K562 (cell line): ENCODE data around the gene CNNM2. TPM values are rescaled to one million over a fixed set of nuclear protein-coding genes. Genes with fewer than 3 reads are reported as not detected.

Experiments used
- ATAC-seq: fragments of 200-7000 bp; cut with Tn5 transposase; 3 replicates; pipeline ENCODE4 v1.9.1; 2020; ENCODE audit warnings: moderate library complexity
- BruUV-seq: library from RNA; stranded (reverse); fragments of 400-500 nt; replicated peaks from 2 replicates; lab custom pipeline; 2021; lab: Mats Ljungman, UMichigan
- CTCF ChIA-PET: fragments of 300-600 bp; formaldehyde crosslinking; extraction: SDS; loops from one replicate; lab custom pipeline; 2021; ENCODE audit warnings: low intra/inter-chr PET ratio; lab: Yijun Ruan, JAX
- POLR2A ChIA-PET: fragments of 300-600, 350-650 bp; sonication (Branson Sonifier 250); formaldehyde crosslinking; extraction: SDS; loops from one replicate; lab custom pipeline; 2021; ENCODE audit warnings: antibody characterized with exemption, inconsistent platforms; lab: Yijun Ruan, JAX
- DNase-seq, 4 experiments: peaks; one replicate each; pipeline versions ENCODE4 v3.0.0 to v3.0.0-alpha.2; 2011 to 2018; ENCODE audit warnings: low spot score in 3 of 4, mixed read lengths in 3 of 4; ENCODE audit errors: extremely low read depth in 1 of 4
- FAIRE-seq: peaks from 2 replicates; lab custom pipeline; 2011; peaks lifted over from hg19 to GRCh38; lab: Jason Lieb, UNC
- H2AFZ ChIP-seq: 2 replicates; pipeline ENCODE4 v1.6.0; 2011; ENCODE audit warnings: low read depth, low read length, control low read depth, inconsistent platforms
- H3K27ac ChIP-seq: fragments of 200-600 bp; 3 replicates; pipeline ENCODE4 v1.8.0; 2011; ENCODE audit warnings: low read depth, mild to moderate bottlenecking, control low read depth, inconsistent platforms, low read length, moderate library complexity, mixed read lengths; ENCODE audit errors: extremely low read depth
- H3K27me3 ChIP-seq, 2 experiments: fragments of 300-600 bp in 1 of 2; 2 replicates in 1 of 2; 3 replicates in 1 of 2; pipeline versions ENCODE4 v1.6.0 to v1.8.0; 2011; ENCODE audit warnings: inconsistent platforms in 2 of 2, low read length in 2 of 2, mild to moderate bottlenecking in 1 of 2, mixed read lengths in 1 of 2, moderate library complexity in 1 of 2; ENCODE audit not compliant: control insufficient read depth in 2 of 2, insufficient read depth in 2 of 2
- H3K36me3 ChIP-seq: fragments of 300-600 bp; 3 replicates; pipeline ENCODE4 v1.8.0; 2011; ENCODE audit warnings: mild to moderate bottlenecking, low read length, inconsistent platforms; ENCODE audit not compliant: control insufficient read depth, insufficient read depth
- H3K4me1 ChIP-seq, 2 experiments: fragments of 200-600 bp in 1 of 2; replicated peaks in 1 of 2; 2 replicates in 1 of 2; 3 replicates in 1 of 2; pipeline versions ENCODE4 v1.5.1 to v1.8.0; 2011; ENCODE audit warnings: inconsistent platforms in 2 of 2, low read length in 2 of 2, mild to moderate bottlenecking in 1 of 2, mixed read lengths in 1 of 2, moderate library complexity in 1 of 2; ENCODE audit not compliant: control insufficient read depth in 2 of 2, insufficient read depth in 2 of 2
- H3K4me2 ChIP-seq: 2 replicates; pipeline ENCODE4 v1.6.1; 2011; ENCODE audit warnings: low read length, control low read depth, inconsistent platforms, mixed read lengths; ENCODE audit not compliant: insufficient read depth
- H3K4me3 ChIP-seq: fragments of 200-600 bp; sonication (generic), shearing (Covaris generic); 2 replicates; pipeline ENCODE4 v1.5.1; 2016; ENCODE audit warnings: control low read depth, inconsistent platforms
- H3K79me2 ChIP-seq: fragments of 200-600 bp; 3 replicates; pipeline ENCODE4 v1.8.0; 2011; ENCODE audit warnings: low read length, inconsistent platforms; ENCODE audit not compliant: control insufficient read depth, insufficient read depth
- H3K9ac ChIP-seq, 2 experiments: 2 replicates each; pipeline versions ENCODE4 v1.6.0 to v1.6.1; 2011; ENCODE audit warnings: low read depth in 2 of 2, low read length in 2 of 2, control low read depth in 1 of 2, inconsistent platforms in 1 of 2, mild to moderate bottlenecking in 1 of 2, mixed read lengths in 1 of 2; ENCODE audit not compliant: insufficient read depth in 1 of 2
- H3K9me1 ChIP-seq: one replicate; pipeline ENCODE4 v1.6.0; 2011; ENCODE audit warnings: inconsistent platforms, mild to moderate bottlenecking, low read length, moderate library complexity; ENCODE audit not compliant: control insufficient read depth, insufficient read depth
- H3K9me3 ChIP-seq: replicated peaks from 2 replicates; pipeline ENCODE4 v1.5.1; 2011; ENCODE audit warnings: low read depth, low read length, inconsistent platforms; ENCODE audit not compliant: control insufficient read depth, insufficient read depth
- H4K20me1 ChIP-seq: replicated peaks from 2 replicates; pipeline ENCODE4 v1.6.1; 2011; ENCODE audit warnings: low read length, inconsistent platforms, mixed read lengths; ENCODE audit not compliant: control insufficient read depth, insufficient read depth
- CBX8 ChIP-seq: fragments of 200-600 bp; sonication (generic); IDR thresholded peaks from 2 replicates; pipeline ENCODE4 v1.6.1; 2012; ENCODE audit warnings: borderline replicate concordance, mixed run types, low read depth, mild to moderate bottlenecking, moderate library complexity, mixed read lengths, low read length, control low read depth, inconsistent platforms; ENCODE audit not compliant: poor library complexity, severe bottlenecking; ENCODE audit errors: extremely low read depth
- CHD1 ChIP-seq: fragments of 200-600 bp; sonication (generic); IDR thresholded peaks from one replicate; pipeline ENCODE4 v1.6.1; 2012; ENCODE audit warnings: mild to moderate bottlenecking, moderate library complexity, low read length, inconsistent platforms
- GABPA ChIP-seq: fragments of 200-800 bp; sonication (Bioruptor generic); conservative IDR thresholded peaks from 2 replicates; pipeline ENCODE4 v1.6.1; 2016; ENCODE audit warnings: low read depth, missing genetic modification characterization, missing compliant biosample characterization
- IFI16 ChIP-seq: fragments of 250-450 bp; sonication (Bioruptor Pico); IDR thresholded peaks from 2 replicates; pipeline ENCODE4 v2.1.2; 2022; ENCODE audit warnings: mild to moderate bottlenecking, inconsistent platforms
- KLF10 ChIP-seq: fragments of 250-450 bp; sonication (Bioruptor Pico); IDR thresholded peaks from 2 replicates; pipeline ENCODE4 v1.6.1; 2021; ENCODE audit warnings: matching md5 sums
- MBD2 ChIP-seq: sonication (generic); IDR thresholded peaks from 2 replicates; pipeline ENCODE4 v1.6.1; 2016; ENCODE audit warnings: low read depth, borderline replicate concordance
- MTF1 ChIP-seq: fragments of 250-450 bp; sonication (Bioruptor Pico); IDR thresholded peaks from 2 replicates; pipeline ENCODE4 v1.9.0; 2021; ENCODE audit warnings: moderate library complexity, mild to moderate bottlenecking, inconsistent platforms, borderline replicate concordance
- SREBF2 ChIP-seq: sonication (generic); formaldehyde crosslinking; IDR thresholded peaks from 2 replicates; pipeline ENCODE4 v1.4.0; 2020; ENCODE audit warnings: mild to moderate bottlenecking, missing genetic modification reagents
- TEAD1 ChIP-seq, 2 experiments: fragments of 450-650 bp in 1 of 2; sonication (generic) in 1 of 2; formaldehyde crosslinking; IDR thresholded peaks; 2 replicates each; pipeline versions ENCODE4 v1.4.0 to v1.8.0; 2020 to 2022; ENCODE audit warnings: mild to moderate bottlenecking in 2 of 2, missing genetic modification reagents in 1 of 2
- THAP7 ChIP-seq: fragments of 250-450 bp; sonication (Bioruptor Pico); IDR thresholded peaks from 2 replicates; pipeline ENCODE4 v1.5.0; 2021
- TRIM24 ChIP-seq, 2 experiments: fragments of 450-650 bp; IDR thresholded peaks; 2 replicates each; pipeline ENCODE4 v1.6.1; 2016
- ZNF253 ChIP-seq: fragments of 250-450 bp; sonication (Bioruptor Pico); conservative IDR thresholded peaks from 2 replicates; pipeline ENCODE4 v1.6.1; 2021; ENCODE audit warnings: mild to moderate bottlenecking
- ZNF316 ChIP-seq: fragments of 450-650 bp; IDR thresholded peaks from 2 replicates; pipeline ENCODE4 v1.6.1; 2016
- ZNF764 ChIP-seq: fragments of 250-450 bp; sonication (Bioruptor Pico); IDR thresholded peaks from 2 replicates; pipeline ENCODE4 v1.4.0; 2020; ENCODE audit warnings: low read depth, mild to moderate bottlenecking, moderate library complexity
- WGBS: fragments of 100-300 bp; shearing (Covaris generic); methylation state at CpG from one replicate; pipeline ENCODE4 v1.1.6; 2016; ENCODE audit warnings: low coverage, mixed read lengths; ENCODE audit not compliant: insufficient coverage; ENCODE audit errors: missing lambda C conversion rate; 5-methylcytosine and 5-hydroxymethylcytosine counted together
- in situ Hi-C: fragments of 300-500 bp; cut with MboI; formaldehyde crosslinking; loops from 4 replicates; pipeline ENCODE4 v1.15.0; 2018; ENCODE audit warnings: inconsistent platforms, mixed read lengths
- intact Hi-C: fragments of 100-400 bp; cut with micrococcal nuclease; formaldehyde crosslinking; loops from 2 replicates; pipeline ENCODE4 v1.14.2; 2022
- polyA plus RNA-seq, 8 experiments: library from polyadenylated mRNA; depleted of rRNA in 4 of 8; stranded (reverse) in 5 of 8; unstranded in 3 of 8; fragments of >200 nt; fragmentation: Nextera tagmentation in 2 of 8; fragmentation: Illumina TruSeq in 1 of 8; extraction: Ambion mirVana in 2 of 8; extraction: Trizol in 1 of 8; gene quantifications; 2 replicates each; pipeline versions ENCODE4 v1.2.1 to v1.2.3, GENCODE V29; 2011 to 2014; ENCODE audit warnings: inconsistent platforms in 1 of 8, missing spikeins in 1 of 8
- small RNA-seq: library from RNA; depleted of rRNA; stranded (forward); fragments of <200 nt; gene quantifications from one replicate; pipeline ENCODE3, GENCODE V24; 2014
- total RNA-seq, 7 experiments: library from RNA; depleted of rRNA in 6 of 7; stranded (reverse); fragments of >200 nt in 6 of 7; fragmentation: Illumina TruSeq in 2 of 7; extraction: Trizol in 2 of 7; gene quantifications; 2 replicates each; pipeline versions ENCODE4 v1.2.1 to v1.2.3, GENCODE V29; 2011 to 2021; ENCODE audit warnings: low replicate concordance in 1 of 7

Gene CNNM2
- total and polyA plus RNA-seq, 9 of the 15 experiments (the other 6 are each of a cell fraction or from before 2014, with no cell fraction given), result 0.21 to 5.0 (median 1.3) TPM

DNA sequence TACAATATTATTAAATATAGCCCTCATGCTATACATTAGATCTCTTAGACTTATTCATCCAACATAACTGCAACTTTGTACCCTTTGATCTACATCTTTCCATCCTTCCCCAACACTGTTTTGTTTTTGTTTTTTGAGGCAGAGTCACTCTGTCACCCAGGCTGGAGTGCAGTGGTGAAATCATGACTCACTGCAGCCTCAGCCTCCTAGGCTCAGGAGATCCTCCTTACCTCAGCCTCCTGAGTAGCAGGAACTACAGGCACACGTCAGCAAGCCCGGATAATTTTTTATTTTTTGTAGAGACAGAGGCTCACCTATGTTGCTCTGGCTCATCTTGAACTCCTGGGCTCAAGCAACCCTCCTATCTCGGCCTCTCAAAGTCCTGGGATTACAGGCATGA is 221.7 kb downstream of the CNNM2 start:
- no peak overlapping the region for H3K4me3 ChIP-seq
- H3K4me1 ChIP-seq, result no peaks in the 10 kb centered on the region
- in situ Hi-C loops, result no loop called here
- no peak overlapping the region for H3K27ac ChIP-seq
- no peaks in the 10 kb centered on the region for H3K79me2 ChIP-seq
- no peak overlapping the region for H2AFZ ChIP-seq
- H3K27me3 ChIP-seq, result no peaks in the 10 kb centered on the region
- no peak overlapping the region for H3K9ac ChIP-seq
- TF ChIP-seq SREBF2 (CRISPR knock-in tag) (no peak), ZNF316 (no peak), ZNF253 (CRISPR knock-in tag) (no peak), IFI16 (no peak), MBD2 (no peak), CBX8 (no peak), THAP7 (CRISPR knock-in tag) (no peak), TRIM24 (IDR thresholded peaks at IDR 0.05) (no peak), CHD1 (no peak), TEAD1 (CRISPR knock-in tag; IDR thresholded peaks at IDR 0.05) (no peak), MTF1 (CRISPR knock-in tag) (no peak), GABPA (tag) (no peak), KLF10 (no peak), ZNF764 (CRISPR knock-in tag) (no peak)
- TF ChIP-seq, all 486 proteins: peak for 0
- Histone ChIP-seq H3K36me3 (peaks cover 14% of the 10 kb centered on the region; the same call in 1 of the 3 replicates), H3K9me3 (no peaks in the 10 kb centered on the region), H4K20me1 (no peaks in the 10 kb centered on the region), H3K9me1 (no peaks in the 10 kb centered on the region), H3K4me2 (no peak overlapping the region)
- no peak for ATAC-seq
- FAIRE-seq, result no peak
- intact Hi-C loops, result no loop called here
- no peak for DNase-seq
- no TSS peak for BruUV-seq
- WGBS, result 83% methylated on average over 3 of the region's 3 CpGs
- ChIA-PET POLR2A (no interaction called here), CTCF (no interaction called here)

Small RNA genes lying within 50 kb of the gene (small RNA-seq; reads per million reads assigned to genes)
- gene AS3MT, result not detected
- gene RF00026, result not detected
- not detected for gene RF02271

Other genes with a start within 250 kb of the CNNM2 start
- gene ARL3, start 203.9 kb upstream of the CNNM2 start, total RNA-seq (2014; rRNA removed), result 2.7 and 2.9 TPM in 2 replicates
- 3.5 and 3.8 TPM in 2 replicates for gene ARL3, start 203.9 kb upstream of the CNNM2 start, total RNA-seq (2014; rRNA removed; fragmentation: Illumina TruSeq; extraction: Trizol)
- 2.9 and 3.2 TPM in 2 replicates for gene ARL3, start 203.9 kb upstream of the CNNM2 start, total RNA-seq (2015; rRNA removed; fragmentation: Illumina TruSeq; extraction: Trizol)
- gene ARL3, start 203.9 kb upstream of the CNNM2 start, total RNA-seq (2021), result 4.2 and 4.6 TPM in 2 replicates
- gene ARL3, start 203.9 kb upstream of the CNNM2 start, polyA plus RNA-seq (2011; rRNA removed), result 4.8 and 5.5 TPM in 2 replicates
- 4.2 and 5.5 TPM in 2 replicates for gene ARL3, start 203.9 kb upstream of the CNNM2 start, polyA plus RNA-seq (2014; fragmentation: Illumina TruSeq; extraction: Trizol)
- gene ARL3, start 203.9 kb upstream of the CNNM2 start, polyA plus RNA-seq (2014; fragmentation: Nextera tagmentation; extraction: Ambion mirVana), result 1 to 10 TPM; 8.2 to 8.9 TPM
- 5.1 and 5.2 TPM in 2 replicates for gene ARL3, start 203.9 kb upstream of the CNNM2 start, polyA plus RNA-seq (2014; rRNA removed)
- gene SFXN2, start 203.7 kb upstream of the CNNM2 start, total RNA-seq (2014; rRNA removed), result 7.3 and 11.4 TPM in 2 replicates
- gene SFXN2, start 203.7 kb upstream of the CNNM2 start, total RNA-seq (2014; rRNA removed; fragmentation: Illumina TruSeq; extraction: Trizol), result 17.1 and 22.5 TPM in 2 replicates
- gene SFXN2, start 203.7 kb upstream of the CNNM2 start, total RNA-seq (2015; rRNA removed; fragmentation: Illumina TruSeq; extraction: Trizol), result 14.6 and 15.7 TPM in 2 replicates
- 20.6 and 23.8 TPM in 2 replicates for gene SFXN2, start 203.7 kb upstream of the CNNM2 start, total RNA-seq (2021)
- gene SFXN2, start 203.7 kb upstream of the CNNM2 start, polyA plus RNA-seq (2011; rRNA removed), result 10.7 and 14.5 TPM in 2 replicates
- gene SFXN2, start 203.7 kb upstream of the CNNM2 start, polyA plus RNA-seq (2014; fragmentation: Illumina TruSeq; extraction: Trizol), result 23.7 and 24.1 TPM in 2 replicates
- gene SFXN2, start 203.7 kb upstream of the CNNM2 start, polyA plus RNA-seq (2014; fragmentation: Nextera tagmentation; extraction: Ambion mirVana), result 10 to 100 TPM; 12.0 to 20.4 TPM
- gene SFXN2, start 203.7 kb upstream of the CNNM2 start, polyA plus RNA-seq (2014; rRNA removed), result 13.9 and 23.3 TPM in 2 replicates
- gene WBP1L, start 174.3 kb upstream of the CNNM2 start, total RNA-seq (2014; rRNA removed), result 11.4 and 15.0 TPM in 2 replicates
- 6.6 and 6.7 TPM in 2 replicates for gene WBP1L, start 174.3 kb upstream of the CNNM2 start, total RNA-seq (2014; rRNA removed; fragmentation: Illumina TruSeq; extraction: Trizol)
- gene WBP1L, start 174.3 kb upstream of the CNNM2 start, total RNA-seq (2015; rRNA removed; fragmentation: Illumina TruSeq; extraction: Trizol), result 8.7 and 9.1 TPM in 2 replicates
- 11.8 and 14.4 TPM in 2 replicates for gene WBP1L, start 174.3 kb upstream of the CNNM2 start, total RNA-seq (2021)
- 11.6 and 12.1 TPM in 2 replicates for gene WBP1L, start 174.3 kb upstream of the CNNM2 start, polyA plus RNA-seq (2011; rRNA removed)
- gene WBP1L, start 174.3 kb upstream of the CNNM2 start, polyA plus RNA-seq (2014; fragmentation: Illumina TruSeq; extraction: Trizol), result 11.5 and 12.3 TPM in 2 replicates
- 1 to 10 TPM; 3.2 to 5.3 TPM for gene WBP1L, start 174.3 kb upstream of the CNNM2 start, polyA plus RNA-seq (2014; fragmentation: Nextera tagmentation; extraction: Ambion mirVana)
- gene WBP1L, start 174.3 kb upstream of the CNNM2 start, polyA plus RNA-seq (2014; rRNA removed), result 10.7 and 11.3 TPM in 2 replicates
- gene CYP17A1, start 80.9 kb upstream of the CNNM2 start, total RNA-seq (2014; rRNA removed), result not detected in 2 replicates
- not detected in 2 replicates for gene CYP17A1, start 80.9 kb upstream of the CNNM2 start, total RNA-seq (2014; rRNA removed; fragmentation: Illumina TruSeq; extraction: Trizol)
- not detected in 2 replicates for gene CYP17A1, start 80.9 kb upstream of the CNNM2 start, total RNA-seq (2015; rRNA removed; fragmentation: Illumina TruSeq; extraction: Trizol)
- 2.3 TPM in 2 replicates for gene CYP17A1, start 80.9 kb upstream of the CNNM2 start, total RNA-seq (2021)
- not detected in 2 replicates for gene CYP17A1, start 80.9 kb upstream of the CNNM2 start, polyA plus RNA-seq (2011; rRNA removed)
- gene CYP17A1, start 80.9 kb upstream of the CNNM2 start, polyA plus RNA-seq (2014; fragmentation: Illumina TruSeq; extraction: Trizol), result not detected in 2 replicates
- gene CYP17A1, start 80.9 kb upstream of the CNNM2 start, polyA plus RNA-seq (2014; fragmentation: Nextera tagmentation; extraction: Ambion mirVana), result not detected
- gene CYP17A1, start 80.9 kb upstream of the CNNM2 start, polyA plus RNA-seq (2014; rRNA removed), result not detected in 2 replicates
- 6.5 TPM in 2 replicates for gene BORCS7, start 64.0 kb upstream of the CNNM2 start, total RNA-seq (2014; rRNA removed)
- 11.8 and 12.1 TPM in 2 replicates for gene BORCS7, start 64.0 kb upstream of the CNNM2 start, total RNA-seq (2014; rRNA removed; fragmentation: Illumina TruSeq; extraction: Trizol)
- 8.3 and 12.1 TPM in 2 replicates for gene BORCS7, start 64.0 kb upstream of the CNNM2 start, total RNA-seq (2015; rRNA removed; fragmentation: Illumina TruSeq; extraction: Trizol)
- 5.1 and 5.9 TPM in 2 replicates for gene BORCS7, start 64.0 kb upstream of the CNNM2 start, total RNA-seq (2021)
- 12.8 and 14.5 TPM in 2 replicates for gene BORCS7, start 64.0 kb upstream of the CNNM2 start, polyA plus RNA-seq (2011; rRNA removed)
- gene BORCS7, start 64.0 kb upstream of the CNNM2 start, polyA plus RNA-seq (2014; fragmentation: Illumina TruSeq; extraction: Trizol), result 8.2 and 8.4 TPM in 2 replicates
- gene BORCS7, start 64.0 kb upstream of the CNNM2 start, polyA plus RNA-seq (2014; fragmentation: Nextera tagmentation; extraction: Ambion mirVana), result 10 to 100 TPM; 14.0 to 17.0 TPM
- 12.9 and 14.0 TPM in 2 replicates for gene BORCS7, start 64.0 kb upstream of the CNNM2 start, polyA plus RNA-seq (2014; rRNA removed)
- gene AS3MT, start 48.8 kb upstream of the CNNM2 start, total RNA-seq (2014; rRNA removed), result not detected in 2 replicates
- 0.33 and 0.41 TPM in 2 replicates for gene AS3MT, start 48.8 kb upstream of the CNNM2 start, total RNA-seq (2014; rRNA removed; fragmentation: Illumina TruSeq; extraction: Trizol)
- gene AS3MT, start 48.8 kb upstream of the CNNM2 start, total RNA-seq (2015; rRNA removed; fragmentation: Illumina TruSeq; extraction: Trizol), result 0.30 TPM in 1 of 2 replicates, not detected in the other
- 0.25 and 0.29 TPM in 2 replicates for gene AS3MT, start 48.8 kb upstream of the CNNM2 start, total RNA-seq (2021)
- gene AS3MT, start 48.8 kb upstream of the CNNM2 start, polyA plus RNA-seq (2011; rRNA removed), result 0.07 TPM in 1 of 2 replicates, not detected in the other
- gene AS3MT, start 48.8 kb upstream of the CNNM2 start, polyA plus RNA-seq (2014; fragmentation: Illumina TruSeq; extraction: Trizol), result 0.19 TPM in 1 of 2 replicates, not detected in the other
- gene AS3MT, start 48.8 kb upstream of the CNNM2 start, polyA plus RNA-seq (2014; fragmentation: Nextera tagmentation; extraction: Ambion mirVana), result under 1 TPM; 0.04 to 0.14 TPM
- gene AS3MT, start 48.8 kb upstream of the CNNM2 start, polyA plus RNA-seq (2014; rRNA removed), result 0.24 and 0.58 TPM in 2 replicates